VCaP (cell line): ENCODE data around the gene FANCG.

Experiments used
- H3K27ac ChIP-seq: fragments of 450-650 bp; 2 replicates; pipeline ENCODE4 v1.5.1; 2017
- TF ChIP-seq, protein P1 (sequence below): fragments of 450-650 bp; conservative IDR thresholded peaks from 2 replicates; pipeline ENCODE4 v1.5.1; 2017; ENCODE audit warnings: mild to moderate bottlenecking, moderate library complexity

The FANCG gene

DNA sequence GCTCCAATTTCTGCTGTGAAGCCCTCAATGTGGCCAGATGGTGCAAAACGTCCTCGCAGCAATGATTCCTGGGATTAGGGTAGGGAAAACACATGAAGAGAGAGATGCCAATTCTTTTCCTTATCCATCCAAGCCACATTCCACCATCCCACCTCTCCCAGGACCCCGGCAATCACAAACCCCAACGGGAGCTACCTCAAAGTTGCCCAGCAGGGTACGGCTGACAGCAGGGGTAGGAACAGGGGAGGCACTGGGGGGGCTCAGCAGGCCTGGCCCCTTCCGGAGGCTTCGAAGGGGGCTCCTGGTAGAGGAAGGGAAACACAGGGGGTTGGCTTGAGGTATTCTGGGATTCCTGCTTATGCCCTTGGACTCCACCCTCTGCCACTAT is 26.6 kb upstream of the FANCG start:
- H3K27ac ChIP-seq = no peak overlapping the region
- TF ChIP-seq, protein P1, sequence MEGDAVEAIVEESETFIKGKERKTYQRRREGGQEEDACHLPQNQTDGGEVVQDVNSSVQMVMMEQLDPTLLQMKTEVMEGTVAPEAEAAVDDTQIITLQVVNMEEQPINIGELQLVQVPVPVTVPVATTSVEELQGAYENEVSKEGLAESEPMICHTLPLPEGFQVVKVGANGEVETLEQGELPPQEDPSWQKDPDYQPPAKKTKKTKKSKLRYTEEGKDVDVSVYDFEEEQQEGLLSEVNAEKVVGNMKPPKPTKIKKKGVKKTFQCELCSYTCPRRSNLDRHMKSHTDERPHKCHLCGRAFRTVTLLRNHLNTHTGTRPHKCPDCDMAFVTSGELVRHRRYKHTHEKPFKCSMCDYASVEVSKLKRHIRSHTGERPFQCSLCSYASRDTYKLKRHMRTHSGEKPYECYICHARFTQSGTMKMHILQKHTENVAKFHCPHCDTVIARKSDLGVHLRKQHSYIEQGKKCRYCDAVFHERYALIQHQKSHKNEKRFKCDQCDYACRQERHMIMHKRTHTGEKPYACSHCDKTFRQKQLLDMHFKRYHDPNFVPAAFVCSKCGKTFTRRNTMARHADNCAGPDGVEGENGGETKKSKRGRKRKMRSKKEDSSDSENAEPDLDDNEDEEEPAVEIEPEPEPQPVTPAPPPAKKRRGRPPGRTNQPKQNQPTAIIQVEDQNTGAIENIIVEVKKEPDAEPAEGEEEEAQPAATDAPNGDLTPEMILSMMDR = no peak

DNA sequence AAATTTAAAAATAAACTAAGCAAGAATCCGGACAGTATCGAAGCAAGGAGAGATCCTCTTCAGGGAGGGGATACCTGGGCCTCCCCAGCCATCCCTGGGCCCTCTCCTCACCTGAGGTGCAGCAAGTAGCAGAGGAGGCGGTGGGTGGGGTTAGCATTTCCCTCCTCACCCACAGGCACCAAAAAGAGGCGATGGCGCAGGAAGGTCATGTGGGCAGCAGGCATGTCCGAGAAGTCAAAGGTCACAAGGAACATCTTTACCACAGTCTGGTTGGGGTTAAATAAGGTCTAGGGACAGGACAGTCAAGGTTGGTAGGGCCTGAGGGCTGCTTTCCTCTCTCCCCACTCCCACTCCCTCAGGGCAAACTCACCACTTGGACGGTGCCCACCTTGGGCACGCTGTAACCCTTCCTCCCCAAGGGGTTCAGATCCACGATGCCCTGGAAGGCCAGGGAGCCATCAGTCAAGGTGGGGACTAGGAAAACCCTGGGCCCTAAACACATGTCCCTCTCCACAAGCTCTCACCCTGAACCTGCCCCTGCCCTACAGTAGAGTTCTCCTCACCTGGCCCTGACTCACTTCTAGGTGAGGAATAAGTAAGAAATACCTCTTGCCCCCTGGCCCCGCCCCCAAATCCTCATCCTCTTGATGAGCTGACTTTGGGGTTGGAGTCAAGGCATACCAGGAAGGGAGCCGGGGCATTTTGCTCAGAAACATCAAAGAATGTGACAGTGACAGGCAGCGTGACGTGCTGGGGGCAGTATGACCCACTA is 26.0 kb upstream of the FANCG start:
- TF ChIP-seq, protein P1 = no peak
- H3K27ac ChIP-seq = no peak overlapping the region

DNA sequence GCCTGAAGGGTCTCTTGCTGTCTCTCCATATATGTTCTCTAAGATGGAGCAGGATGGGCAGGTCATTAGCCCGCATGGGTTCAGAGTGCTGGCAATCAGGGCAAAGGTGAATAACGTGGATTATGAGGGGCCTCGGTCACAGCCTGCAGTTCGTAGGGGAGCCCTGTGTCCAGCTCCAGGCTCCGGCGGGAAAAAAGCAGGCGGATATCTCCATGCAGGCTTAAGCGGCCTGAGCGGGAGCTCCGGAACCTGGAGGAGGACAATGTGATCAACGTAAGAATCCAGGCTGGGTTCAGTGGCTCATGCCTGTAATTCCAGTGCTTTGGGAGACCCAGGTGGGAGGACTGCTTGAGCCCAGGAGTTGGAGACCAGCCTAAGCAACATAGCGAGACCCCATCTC is 25.4 kb upstream of the FANCG start:
- H3K27ac ChIP-seq = no peak overlapping the region
- TF ChIP-seq, protein P1 = no peak

DNA sequence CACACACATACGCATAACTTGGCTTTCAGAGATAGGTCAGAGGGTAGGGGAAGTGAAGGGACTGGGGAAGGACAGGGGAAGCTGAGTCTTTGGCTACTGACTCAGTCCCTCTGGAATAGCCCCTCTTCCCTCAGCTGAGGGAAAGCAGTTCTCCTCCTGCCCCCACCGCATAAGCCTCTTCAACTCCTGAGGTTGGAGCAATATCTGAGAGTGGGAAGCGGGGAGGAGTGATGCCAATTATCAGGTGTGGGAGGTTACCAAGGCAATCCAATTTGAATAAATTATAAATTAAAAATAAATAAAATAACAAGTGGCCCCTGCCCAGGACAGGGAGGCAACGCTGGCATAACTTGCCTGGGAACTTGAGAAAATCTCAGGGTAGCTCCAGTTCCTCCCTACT is 24.8 kb upstream of the FANCG start:
- TF ChIP-seq, protein P1 = no peak
- peak overlapping the region; percentile 90; the same call in 1 of the 2 replicates for H3K27ac ChIP-seq

DNA sequence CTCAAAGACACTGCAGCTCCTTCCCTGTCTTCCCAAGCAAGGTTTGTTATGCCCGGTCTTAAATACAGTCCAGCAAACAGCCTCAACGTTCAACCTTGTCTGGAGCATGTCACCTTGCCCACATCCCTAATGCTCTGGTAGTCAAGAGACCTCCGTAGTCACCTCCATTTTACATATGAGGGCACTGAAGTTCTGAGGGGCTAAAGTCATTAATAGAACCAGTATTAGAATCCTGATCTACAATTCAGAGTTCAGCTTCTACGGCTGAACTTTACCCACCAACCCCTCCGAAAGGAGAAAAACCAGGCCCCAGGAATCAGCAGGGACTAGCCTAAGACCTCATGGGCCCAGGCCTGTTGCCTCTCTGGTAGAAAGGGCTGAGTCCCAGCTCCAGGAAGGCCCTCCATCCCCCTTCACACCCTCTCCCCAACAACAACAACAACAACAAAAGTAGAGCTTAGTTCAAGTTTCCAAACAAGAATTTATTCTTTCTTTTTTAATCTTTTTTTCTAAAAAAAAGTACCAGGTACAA is 24.0 kb upstream of the FANCG start:
- TF ChIP-seq, protein P1 = no peak
- peak overlapping the region; percentile 90 for H3K27ac ChIP-seq

DNA sequence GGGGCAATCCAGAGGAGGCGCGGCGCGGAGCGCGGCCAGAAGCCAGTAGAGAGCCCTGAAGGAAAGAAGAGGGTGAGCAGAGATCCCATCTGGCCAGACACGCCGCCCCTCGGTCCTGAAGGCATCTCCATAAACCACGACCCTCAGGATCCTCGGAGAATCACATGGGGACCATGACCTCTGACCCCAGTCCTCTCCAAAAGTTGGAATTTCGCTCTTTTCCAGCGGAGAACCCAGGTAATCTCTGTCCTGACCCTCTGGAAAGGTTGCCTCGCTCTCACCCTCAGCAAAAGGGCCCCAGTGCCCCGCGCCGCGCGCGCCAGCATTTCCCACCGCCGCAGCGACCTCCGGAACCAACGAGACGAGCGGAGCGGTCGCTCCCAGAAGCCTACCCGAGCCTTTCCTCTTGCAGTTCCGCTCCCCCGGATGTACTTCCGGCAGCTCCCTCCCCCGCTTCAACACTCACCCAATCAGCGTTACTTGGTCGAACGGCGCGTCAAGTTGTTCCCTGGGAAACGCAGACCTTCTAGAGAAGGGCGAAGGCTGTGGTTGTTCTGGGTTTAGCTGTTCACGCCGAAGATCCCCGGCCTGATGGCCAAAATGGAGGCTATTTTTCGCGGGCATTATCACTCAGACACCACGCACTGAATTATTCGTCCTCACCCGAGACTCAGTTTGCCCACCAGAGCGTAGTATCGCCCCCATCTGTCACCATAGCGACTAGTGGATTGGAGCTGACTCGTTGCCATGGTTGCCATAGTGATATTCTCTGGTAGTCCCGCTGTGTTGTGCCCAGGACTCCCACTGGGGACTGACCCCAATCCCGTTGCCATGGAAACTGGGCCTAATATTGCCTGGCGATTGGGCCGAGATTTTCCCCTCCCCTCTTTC is 23.3 kb upstream of the FANCG start, which contains the start of gene STOML2:
Gene STOML2, minus strand, starts transcription at position 363 of the 891 bp plus-strand sequence. Its CDS starts 37 bp downstream, at position 326.
- H3K27ac ChIP-seq = peak within 1 kb of the TSS; percentile 90
- TF ChIP-seq, protein P1 = no peak

DNA sequence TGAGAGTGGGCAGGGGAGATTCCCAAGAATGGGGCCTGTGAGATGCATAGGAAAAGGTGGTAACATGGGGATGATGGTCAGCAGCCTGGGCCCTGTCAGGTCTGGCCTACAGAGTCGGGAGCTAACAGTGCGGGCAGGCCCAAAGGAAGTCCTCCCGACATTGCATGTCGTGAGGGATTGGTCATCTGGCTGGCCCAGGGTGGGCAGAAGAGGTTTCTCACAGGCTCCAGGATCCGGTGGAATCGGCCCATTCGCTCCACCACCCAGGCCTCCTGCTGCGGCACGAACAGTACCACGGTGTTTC is 22.7 kb upstream of the FANCG start:
- peak overlapping the region; percentile 90 for H3K27ac ChIP-seq
- TF ChIP-seq, protein P1 = no peak
